ENCODE measurements around the gene C3orf33.

C3orf33 gene

DNA sequence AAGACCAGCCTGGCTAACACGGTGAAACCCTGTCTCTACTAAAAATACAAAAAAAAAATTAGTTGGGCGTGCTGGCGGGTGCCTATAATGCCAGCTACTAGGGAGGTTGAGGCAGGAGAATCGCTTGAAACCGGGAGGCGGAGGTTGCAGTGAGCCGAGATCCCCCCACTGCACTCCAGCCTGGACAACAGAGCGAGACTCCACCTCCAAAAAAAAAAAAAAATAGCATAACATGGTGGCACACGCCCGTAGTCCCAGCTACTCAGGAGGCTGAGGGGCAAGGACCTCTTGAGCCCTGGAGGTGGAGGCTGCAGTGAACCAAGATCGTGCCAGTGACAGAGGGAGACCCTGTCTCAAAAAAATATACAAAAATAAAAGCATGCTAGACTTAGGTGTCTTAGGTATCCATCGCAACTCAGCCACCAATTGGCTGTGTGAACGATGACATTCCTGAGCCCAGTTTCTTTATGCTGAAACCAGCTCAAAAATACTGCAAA lies 67.5 kb downstream of the C3orf33 start:
- no peak for DNase-seq (ENCODE audit: extremely low read depth, low read depth)
- TF ChIP-seq, protein P1, sequence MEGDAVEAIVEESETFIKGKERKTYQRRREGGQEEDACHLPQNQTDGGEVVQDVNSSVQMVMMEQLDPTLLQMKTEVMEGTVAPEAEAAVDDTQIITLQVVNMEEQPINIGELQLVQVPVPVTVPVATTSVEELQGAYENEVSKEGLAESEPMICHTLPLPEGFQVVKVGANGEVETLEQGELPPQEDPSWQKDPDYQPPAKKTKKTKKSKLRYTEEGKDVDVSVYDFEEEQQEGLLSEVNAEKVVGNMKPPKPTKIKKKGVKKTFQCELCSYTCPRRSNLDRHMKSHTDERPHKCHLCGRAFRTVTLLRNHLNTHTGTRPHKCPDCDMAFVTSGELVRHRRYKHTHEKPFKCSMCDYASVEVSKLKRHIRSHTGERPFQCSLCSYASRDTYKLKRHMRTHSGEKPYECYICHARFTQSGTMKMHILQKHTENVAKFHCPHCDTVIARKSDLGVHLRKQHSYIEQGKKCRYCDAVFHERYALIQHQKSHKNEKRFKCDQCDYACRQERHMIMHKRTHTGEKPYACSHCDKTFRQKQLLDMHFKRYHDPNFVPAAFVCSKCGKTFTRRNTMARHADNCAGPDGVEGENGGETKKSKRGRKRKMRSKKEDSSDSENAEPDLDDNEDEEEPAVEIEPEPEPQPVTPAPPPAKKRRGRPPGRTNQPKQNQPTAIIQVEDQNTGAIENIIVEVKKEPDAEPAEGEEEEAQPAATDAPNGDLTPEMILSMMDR (IDR thresholded peaks at IDR 0.05; ENCODE audit: low read depth, low read length) = no peak

DNA sequence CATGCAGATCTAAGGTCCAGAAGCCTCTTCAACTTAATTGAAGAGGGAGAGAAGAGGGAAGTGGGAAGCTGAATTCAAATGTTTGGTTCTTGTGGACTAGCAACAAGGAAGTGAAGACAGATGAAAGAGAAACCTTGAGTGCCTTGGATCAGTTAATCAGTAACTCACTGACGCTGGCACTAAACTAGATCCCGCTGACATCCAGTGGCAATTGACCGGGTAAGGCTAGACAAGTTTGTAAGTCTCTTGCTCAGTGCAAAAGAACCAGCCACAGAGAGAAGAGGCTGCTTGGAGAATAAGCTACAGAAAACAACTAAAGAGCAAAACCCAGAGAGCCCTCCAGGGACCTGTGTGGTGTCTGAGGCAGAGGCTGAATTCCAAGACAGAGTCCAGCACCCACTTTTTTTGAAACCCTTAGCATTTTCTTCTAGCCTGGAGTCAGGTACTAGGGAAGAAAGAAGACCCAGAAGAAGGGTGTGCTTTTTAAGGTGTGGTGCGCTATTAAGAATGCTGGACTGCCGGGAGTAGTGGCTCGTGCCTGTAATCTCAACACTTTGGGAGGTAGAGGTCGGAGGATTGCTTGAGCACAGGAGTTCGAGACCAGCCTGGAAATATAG lies 68.1 kb downstream of the C3orf33 start:
- DNase-seq (ENCODE audit: extremely low read depth, low read depth) = no peak
- TF ChIP-seq, protein P1 (IDR thresholded peaks at IDR 0.05; ENCODE audit: low read depth, low read length) = no peak

DNA sequence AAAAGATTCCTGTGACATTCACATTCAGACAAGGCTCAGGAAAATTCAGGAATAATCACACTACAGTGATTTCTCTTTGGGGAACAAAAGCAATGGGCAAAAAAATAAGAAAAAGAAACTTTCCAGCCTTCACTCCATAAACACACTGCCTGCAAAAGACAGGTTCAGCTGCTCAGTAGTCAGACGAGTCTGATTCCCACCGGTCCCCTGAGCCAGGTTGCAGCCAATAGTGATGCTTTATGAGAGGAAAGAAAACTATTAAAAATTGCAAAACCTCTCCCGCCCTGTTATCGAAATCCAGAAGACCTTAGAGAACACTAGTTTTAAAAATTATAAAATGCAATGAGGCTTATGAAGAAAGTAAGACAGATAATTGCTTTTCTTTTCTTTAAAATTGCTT lies 69.7 kb downstream of the C3orf33 start:
- TF ChIP-seq, protein P1 (IDR thresholded peaks at IDR 0.05; ENCODE audit: low read depth, low read length) = no peak
- DNase-seq (ENCODE audit: extremely low read depth, low read depth) = no peak

DNA sequence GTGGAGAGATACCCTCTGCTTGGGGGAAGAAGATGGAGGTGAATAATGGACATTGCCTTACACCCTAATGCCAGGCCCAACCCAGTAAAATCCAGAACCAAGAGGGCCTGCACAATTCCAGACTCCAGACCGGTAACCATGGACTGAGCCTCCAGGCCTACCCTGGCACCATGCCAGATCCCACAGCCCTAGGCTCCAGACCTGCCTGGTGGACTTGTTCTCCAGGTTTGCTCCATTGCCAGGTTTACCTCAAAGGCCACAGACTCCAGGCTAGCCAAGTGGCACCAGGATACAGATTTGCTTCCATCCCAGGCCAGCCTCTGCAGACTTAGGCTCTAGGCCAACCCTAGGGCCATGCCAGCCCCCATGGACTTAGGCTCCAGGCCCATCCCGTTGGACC lies 75.2 kb downstream of the C3orf33 start:
- TF ChIP-seq, protein P1 (IDR thresholded peaks at IDR 0.05; ENCODE audit: low read depth, low read length) = no peak
- no peak for DNase-seq (ENCODE audit: extremely low read depth, low read depth)

DNA sequence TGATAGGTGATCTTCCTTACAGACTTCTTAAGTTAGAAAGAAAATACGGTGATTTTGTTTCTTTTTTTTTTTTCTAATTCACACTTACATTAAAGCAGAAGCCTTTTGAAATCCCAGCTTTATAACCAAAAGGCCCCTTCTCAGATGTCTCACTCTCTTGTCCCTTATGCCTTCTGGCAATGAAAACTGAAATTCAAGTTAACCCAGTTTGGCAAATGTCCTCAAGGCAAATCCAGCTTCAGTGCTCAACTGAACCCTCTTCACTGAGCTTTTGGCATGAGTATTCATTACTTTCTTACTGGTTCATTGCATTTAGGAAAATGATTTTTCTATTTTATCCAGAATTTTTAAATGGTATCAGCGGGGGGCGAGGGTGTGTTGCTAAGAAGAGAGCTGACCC lies 78.2 kb downstream of the C3orf33 start:
- DNase-seq (ENCODE audit: extremely low read depth, low read depth) = no peak
- TF ChIP-seq, protein P1 (IDR thresholded peaks at IDR 0.05; ENCODE audit: low read depth, low read length) = no peak

DNA sequence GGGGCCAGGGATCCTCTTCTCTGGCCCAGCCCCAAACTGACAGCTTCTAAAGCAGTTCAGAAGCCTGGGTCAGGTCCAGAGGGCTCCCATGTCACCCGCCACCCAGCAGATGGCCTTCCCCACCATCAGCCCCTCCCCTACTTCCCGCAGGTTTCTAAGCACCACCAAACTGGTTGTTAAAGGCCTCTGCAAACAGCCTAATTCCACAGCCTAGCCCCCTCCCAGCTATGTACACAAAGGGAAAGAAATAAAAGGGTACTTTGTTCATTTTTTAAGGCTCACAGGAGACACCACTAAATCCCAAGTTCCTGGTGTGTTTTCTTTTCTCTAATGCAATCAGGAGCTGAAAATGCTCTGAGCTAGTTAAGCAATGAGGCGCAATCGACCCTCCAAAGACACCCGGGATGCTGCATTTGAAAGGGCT lies 91.8 kb downstream of the C3orf33 start:
- no peak for DNase-seq (ENCODE audit: extremely low read depth, low read depth)
- TF ChIP-seq, protein P1 (IDR thresholded peaks at IDR 0.05; ENCODE audit: low read depth, low read length) = no peak

All from AG09319 (cell line).